Measurements from ENCODE around the gene ATP1A3. TPM values are rescaled to one million over a fixed set of nuclear protein-coding genes. Genes with fewer than 3 reads are reported as not detected.
"Not testable (repeated sequence)": the region's sequence is repeated elsewhere in the genome, so short reads cannot be mapped to it uniquely, and the experiment has no call there.

Gene ATP1A3
- polyA plus RNA-seq (2013): 0.11 and 0.12 TPM in 2 replicates

DNA sequence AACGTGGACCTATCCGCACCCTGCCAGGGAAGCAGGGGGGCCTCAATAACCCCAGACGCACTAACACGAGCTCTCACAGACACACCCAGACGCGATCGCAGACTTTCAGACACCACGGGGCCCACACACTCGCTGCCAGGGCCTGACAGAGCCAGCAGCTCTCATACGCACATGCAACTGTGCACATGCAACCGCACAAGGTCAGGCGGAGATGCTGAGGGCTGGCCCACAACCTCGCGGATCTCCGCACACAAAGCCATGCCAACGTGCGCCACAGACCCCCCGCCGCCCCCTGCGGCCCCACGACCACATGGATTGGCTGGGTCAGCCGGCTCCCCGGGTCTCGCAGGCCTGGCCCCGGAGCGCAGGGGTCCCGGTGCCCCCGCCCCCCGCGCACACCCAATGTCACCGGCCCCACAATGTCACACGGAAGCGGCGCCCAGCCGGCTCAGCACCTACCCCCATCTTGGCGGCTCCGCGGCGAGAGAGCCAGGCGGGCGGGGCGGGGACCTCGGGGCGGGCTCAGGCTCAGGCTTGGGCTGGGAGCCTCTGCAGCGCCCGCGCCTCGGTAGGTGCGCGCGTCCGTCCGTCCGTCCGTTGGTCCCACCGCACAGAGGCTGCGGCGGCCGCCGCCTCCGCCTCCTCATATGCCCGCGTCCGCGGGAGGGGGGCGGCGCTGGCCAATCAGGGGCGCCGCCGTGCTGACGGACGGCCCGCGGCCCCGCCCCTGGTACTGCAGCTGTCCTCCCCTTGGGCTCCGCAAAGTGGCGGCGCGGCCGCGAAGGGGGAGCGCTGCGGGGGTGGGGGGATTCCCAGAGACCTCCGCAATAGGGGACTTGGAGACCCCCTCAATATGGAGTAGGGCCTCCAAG is at the start of gene ATP1A3:
Gene ATP1A3 (minus strand): TSS at position 619 of the 872 bp plus-strand sequence. CDS start 154 bp downstream, at position 465.
- Histone ChIP-seq H3K4me3 (ENCODE audit: low read depth, low read length) (peak within 1 kb of the TSS; percentile 26), H2BK120ac (ENCODE audit: insufficient read depth, low read length, poor library complexity) (no peak within 1 kb of the TSS), H3K79me2 (ENCODE audit: control insufficient read depth, insufficient read depth, low read length, poor library complexity) (no peaks in the 10 kb centered on the region), H3K79me1 (ENCODE audit: low read length) (no peaks in the 10 kb centered on the region), H3K27ac (ENCODE audit: low read depth, low read length) (no peak within 1 kb of the TSS), H3K4ac (ENCODE audit: low read depth, low read length) (no peak within 1 kb of the TSS), H2BK12ac (ENCODE audit: low read length) (no peak within 1 kb of the TSS), H3K4me1 (ENCODE audit: control insufficient read depth in 1 of 2, insufficient read depth in 2 of 2, low read length in 2 of 2) (no peaks in the 10 kb centered on the region), H3K9me3 (ENCODE audit: insufficient read depth, low read depth, low read length) (peaks cover 13% of the 10 kb centered on the region), H2AFZ (ENCODE audit: insufficient read depth, low read length, poor library complexity) (no peak within 1 kb of the TSS), H2AK5ac (ENCODE audit: low read length) (no peak within 1 kb of the TSS), H2BK5ac (ENCODE audit: low read depth, low read length, poor library complexity) (no peak within 1 kb of the TSS), H4K12ac (ENCODE audit: low read depth, low read length) (no peak within 1 kb of the TSS), H3K23ac (ENCODE audit: low read length) (peak within 1 kb of the TSS; percentile 45), H4K8ac (ENCODE audit: low read depth, low read length) (no peak within 1 kb of the TSS), H3K9ac (ENCODE audit: low read length) (no peak within 1 kb of the TSS), H4K91ac (ENCODE audit: low read depth, low read length) (no peak within 1 kb of the TSS), H3K14ac (ENCODE audit: low read length) (no peak within 1 kb of the TSS), H3K27me3 (ENCODE audit: insufficient read depth, low read length) (peaks cover 28% of the 10 kb centered on the region), H3K4me2 (ENCODE audit: low read length) (peak within 1 kb of the TSS; percentile 65), H3K36me3 (ENCODE audit: control insufficient read depth in 1 of 2, insufficient read depth in 2 of 2, low read length in 2 of 2) (no peaks in the 10 kb centered on the region), H3K18ac (ENCODE audit: low read length) (no peak within 1 kb of the TSS)
- peak in 1 of 2 donors; percentile 3 for DNase-seq
- whole genome bisulfite sequencing (ENCODE audit: extremely low coverage, insufficient coverage, insufficient read length): no CpG with 5 or more reads among the region's 84 CpGs

- Histone ChIP-seq H3K4me1 (ENCODE audit: control insufficient read depth in 1 of 2, insufficient read depth in 2 of 2, low read length in 2 of 2) (no peaks in the 10 kb centered on the region), H3K9ac (ENCODE audit: low read length) (no peak overlapping the region), H4K91ac (ENCODE audit: low read depth, low read length) (no peak overlapping the region), H4K8ac (ENCODE audit: low read depth, low read length) (no peak overlapping the region), H3K14ac (ENCODE audit: low read length) (no peak overlapping the region), H3K4me2 (ENCODE audit: low read length) (no peak overlapping the region), H3K23ac (ENCODE audit: low read length) (no peak overlapping the region), H3K79me2 (ENCODE audit: control insufficient read depth, insufficient read depth, low read length, poor library complexity) (no peaks in the 10 kb centered on the region), H3K79me1 (ENCODE audit: low read length) (no peaks in the 10 kb centered on the region), H2BK120ac (ENCODE audit: insufficient read depth, low read length, poor library complexity) (no peak overlapping the region), H3K4ac (ENCODE audit: low read depth, low read length) (no peak overlapping the region), H3K18ac (ENCODE audit: low read length) (no peak overlapping the region), H2AFZ (ENCODE audit: insufficient read depth, low read length, poor library complexity) (no peak overlapping the region), H3K36me3 (ENCODE audit: control insufficient read depth in 1 of 2, insufficient read depth in 2 of 2, low read length in 2 of 2) (no peaks in the 10 kb centered on the region), H3K9me3 (ENCODE audit: insufficient read depth, low read depth, low read length) (no peaks in the 10 kb centered on the region), H2AK5ac (ENCODE audit: low read length) (no peak overlapping the region), H4K12ac (ENCODE audit: low read depth, low read length) (no peak overlapping the region), H3K4me3 (ENCODE audit: low read depth, low read length) (no peak overlapping the region), H3K27me3 (ENCODE audit: insufficient read depth, low read length) (no peaks in the 10 kb centered on the region), H3K27ac (ENCODE audit: low read depth, low read length) (no peak overlapping the region), H2BK12ac (ENCODE audit: low read length) (no peak overlapping the region), H2BK5ac (ENCODE audit: low read depth, low read length, poor library complexity) (no peak overlapping the region)
- WGBS (ENCODE audit: extremely low coverage, insufficient coverage, insufficient read length): no CpG with 5 or more reads among the region's 30 CpGs
- DNase-seq: no peak
Observed at GRCh38 chr19:42042455-42043170, 48.6 kb upstream of the ATP1A3 start.

DNA sequence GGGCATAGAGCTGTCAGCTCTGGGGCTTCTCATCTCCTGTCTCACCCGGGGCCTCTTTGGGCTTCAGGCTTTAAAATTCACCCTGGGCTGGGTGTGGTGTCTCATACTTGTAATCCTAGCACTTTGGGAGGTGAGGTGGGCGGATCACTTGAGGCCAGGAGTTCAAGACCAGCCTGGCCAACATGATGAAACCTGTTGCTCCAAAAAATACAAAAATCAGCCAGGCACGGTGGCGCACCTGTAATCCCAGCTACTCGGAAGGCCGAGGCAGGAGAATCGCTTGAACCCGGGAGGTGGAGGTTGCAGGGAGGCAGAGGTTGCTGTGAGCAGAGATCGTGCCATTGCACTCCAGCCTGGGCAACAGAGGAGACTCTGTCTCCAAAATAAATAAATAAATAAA is 46.5 kb upstream of the ATP1A3 start:
- H3K4ac ChIP-seq (ENCODE audit: low read depth, low read length); H3K4me2 ChIP-seq (ENCODE audit: low read length); H2BK5ac ChIP-seq (ENCODE audit: low read depth, low read length, poor library complexity); H2AK5ac ChIP-seq (ENCODE audit: low read length); H3K14ac ChIP-seq (ENCODE audit: low read length); H4K12ac ChIP-seq (ENCODE audit: low read depth, low read length); H3K27me3 ChIP-seq (ENCODE audit: insufficient read depth, low read length); H3K4me3 ChIP-seq (ENCODE audit: low read depth, low read length); H2BK120ac ChIP-seq (ENCODE audit: insufficient read depth, low read length, poor library complexity); H3K18ac ChIP-seq (ENCODE audit: low read length); H2BK12ac ChIP-seq (ENCODE audit: low read length); H3K9me3 ChIP-seq (ENCODE audit: insufficient read depth, low read depth, low read length); H4K91ac ChIP-seq (ENCODE audit: low read depth, low read length); H2AFZ ChIP-seq (ENCODE audit: insufficient read depth, low read length, poor library complexity); H3K79me2 ChIP-seq (ENCODE audit: control insufficient read depth, insufficient read depth, low read length, poor library complexity); H3K36me3 ChIP-seq (ENCODE audit: control insufficient read depth in 1 of 2, insufficient read depth in 2 of 2, low read length in 2 of 2); H3K4me1 ChIP-seq (ENCODE audit: control insufficient read depth in 1 of 2, insufficient read depth in 2 of 2, low read length in 2 of 2); H4K8ac ChIP-seq (ENCODE audit: low read depth, low read length); H3K79me1 ChIP-seq (ENCODE audit: low read length); H3K23ac ChIP-seq (ENCODE audit: low read length); DNase-seq; H3K27ac ChIP-seq (ENCODE audit: low read depth, low read length); H3K9ac ChIP-seq (ENCODE audit: low read length): not testable (repeated sequence)
- no CpG with 5 or more reads among the region's 9 CpGs for WGBS (ENCODE audit: extremely low coverage, insufficient coverage, insufficient read length)

DNA sequence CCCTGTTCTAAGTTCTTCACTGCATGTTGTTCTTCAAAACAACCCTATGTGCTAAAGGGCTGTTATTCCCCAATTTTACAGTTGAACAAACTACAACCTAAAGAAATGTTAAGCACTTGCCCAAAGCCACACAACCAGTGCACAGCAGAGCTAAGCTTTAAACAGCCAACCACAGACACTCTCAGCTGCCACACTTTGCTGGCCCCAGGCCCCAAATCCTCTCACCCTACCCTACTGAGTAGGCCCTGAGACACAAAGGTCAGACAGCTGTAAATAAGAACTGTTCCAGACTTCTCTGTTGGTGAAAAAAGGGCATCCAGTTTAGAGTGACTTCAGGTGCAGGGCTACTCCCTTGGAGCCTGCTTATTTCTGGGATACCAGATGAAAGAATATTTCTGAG is 46.0 kb upstream of the ATP1A3 start:
- Histone ChIP-seq H3K18ac (ENCODE audit: low read length) (no peak overlapping the region), H3K36me3 (ENCODE audit: control insufficient read depth in 1 of 2, insufficient read depth in 2 of 2, low read length in 2 of 2) (no peaks in the 10 kb centered on the region), H3K27ac (ENCODE audit: low read depth, low read length) (no peak overlapping the region), H2AK5ac (ENCODE audit: low read length) (no peak overlapping the region), H4K91ac (ENCODE audit: low read depth, low read length) (no peak overlapping the region), H3K79me1 (ENCODE audit: low read length) (no peaks in the 10 kb centered on the region), H3K4me1 (ENCODE audit: control insufficient read depth in 1 of 2, insufficient read depth in 2 of 2, low read length in 2 of 2) (no peaks in the 10 kb centered on the region), H3K4me2 (ENCODE audit: low read length) (no peak overlapping the region), H3K9ac (ENCODE audit: low read length) (no peak overlapping the region), H4K8ac (ENCODE audit: low read depth, low read length) (no peak overlapping the region), H2AFZ (ENCODE audit: insufficient read depth, low read length, poor library complexity) (no peak overlapping the region), H3K14ac (ENCODE audit: low read length) (no peak overlapping the region), H3K27me3 (ENCODE audit: insufficient read depth, low read length) (no peaks in the 10 kb centered on the region), H2BK12ac (ENCODE audit: low read length) (no peak overlapping the region), H3K79me2 (ENCODE audit: control insufficient read depth, insufficient read depth, low read length, poor library complexity) (no peaks in the 10 kb centered on the region), H3K4me3 (ENCODE audit: low read depth, low read length) (no peak overlapping the region), H3K4ac (ENCODE audit: low read depth, low read length) (no peak overlapping the region), H3K9me3 (ENCODE audit: insufficient read depth, low read depth, low read length) (no peaks in the 10 kb centered on the region), H2BK5ac (ENCODE audit: low read depth, low read length, poor library complexity) (no peak overlapping the region), H4K12ac (ENCODE audit: low read depth, low read length) (no peak overlapping the region), H2BK120ac (ENCODE audit: insufficient read depth, low read length, poor library complexity) (no peak overlapping the region), H3K23ac (ENCODE audit: low read length) (no peak overlapping the region)
- DNase-seq: no peak

Measured in trophoblast cell (in vitro differentiated cells and primary cell).